HG03097 (cell line): ENCODE results near the gene DDO.
"Not testable (repeated sequence)": the region's sequence is repeated elsewhere in the genome, so short reads cannot be mapped to it uniquely, and the experiment has no call there.

Experiments used
- ATAC-seq: cut with Tn5 transposase; IDR thresholded peaks from one replicate; pipeline ENCODE4 v1.9.1; 2021; ENCODE audit not compliant: unreplicated experiment, low FRiP score

DDO gene

GRCh38 chr6:110350593-110350992 is 64.8 kb downstream of the DDO start:
- not testable (repeated sequence) for ATAC-seq

GRCh38 chr6:110348961-110349690 is 66.2 kb downstream of the DDO start:
- ATAC-seq = no peak

- no peak for ATAC-seq
Observed at GRCh38 chr6:110345025-110345424, 70.3 kb downstream of the DDO start.

GRCh38 chr6:110342759-110343158 is 72.6 kb downstream of the DDO start:
- no peak for ATAC-seq
